ENCODE results near the gene MED13.
A peak's percentile ranks its signal among the peaks of the same experiment; 100 is the strongest.
"Not testable (repeated sequence)": the region's sequence is repeated elsewhere in the genome, so short reads cannot be mapped to it uniquely, and the experiment has no call there.

Gene MED13

GRCh38 chr17:61997664-61998063 lies 67.4 kb downstream of the MED13 start:
- no peak for DNase-seq (ENCODE audit: low read depth)

- no peak for DNase-seq (ENCODE audit: low read depth)
These were observed 68.0 kb downstream of the MED13 start for GRCh38 chr17:61996916-61997605.

DNA sequence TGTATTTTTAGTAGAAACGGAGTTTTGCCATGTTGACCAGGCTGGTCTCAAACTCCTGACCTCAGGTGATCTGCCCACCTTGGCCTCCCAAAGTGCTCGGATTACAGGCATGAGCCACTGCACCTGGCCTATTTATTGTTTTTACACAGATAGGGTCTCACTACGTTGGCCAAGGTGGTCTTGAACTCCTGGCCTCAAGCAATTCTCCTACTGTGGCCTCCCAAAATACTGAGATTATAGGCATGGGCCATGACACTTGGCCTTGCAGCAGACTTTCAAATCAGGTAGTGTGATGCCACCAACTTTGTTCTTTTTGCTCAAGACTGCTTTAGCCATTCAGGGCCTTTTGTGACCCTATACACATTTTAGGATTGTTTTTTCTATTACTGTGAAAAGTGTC lies 75.6 kb downstream of the MED13 start:
- no peak for DNase-seq (ENCODE audit: low read depth)

GRCh38 chr17:61986898-61987297 lies 78.2 kb downstream of the MED13 start:
- no peak for DNase-seq (ENCODE audit: low read depth)

GRCh38 chr17:61984821-61985220 lies 80.3 kb downstream of the MED13 start:
- no peak for DNase-seq (ENCODE audit: low read depth)

- DNase-seq (ENCODE audit: low read depth) = no peak
These were observed 83.8 kb downstream of the MED13 start for GRCh38 chr17:61981323-61981722.

GRCh38 chr17:61980535-61980934 lies 84.5 kb downstream of the MED13 start:
- no peak for DNase-seq (ENCODE audit: low read depth)

- no peak for DNase-seq (ENCODE audit: low read depth)
These were observed 91.0 kb downstream of the MED13 start for GRCh38 chr17:61974115-61974514.

- no peak for DNase-seq (ENCODE audit: low read depth)
These were observed 92.8 kb downstream of the MED13 start for GRCh38 chr17:61972311-61972710.

DNA sequence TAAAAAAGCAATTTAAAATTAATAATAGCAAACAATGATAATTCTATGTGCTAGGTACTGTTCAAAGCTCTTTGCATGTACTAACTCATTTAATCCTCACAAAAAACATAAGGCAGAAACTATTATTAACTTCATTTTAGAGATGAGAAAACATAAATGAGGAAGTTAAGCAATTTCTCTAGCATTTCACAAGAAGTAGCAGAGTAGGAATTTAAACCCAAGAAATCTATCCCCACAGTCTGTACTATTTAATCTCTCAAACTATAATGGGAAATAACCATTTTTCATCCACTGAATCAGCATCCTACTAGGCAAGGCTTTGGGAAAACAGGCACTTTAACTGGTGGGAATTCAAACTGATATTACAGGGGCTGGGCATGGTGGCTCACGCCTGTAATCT lies 95.0 kb downstream of the MED13 start:
- DNase-seq (ENCODE audit: low read depth) = no peak

DNA sequence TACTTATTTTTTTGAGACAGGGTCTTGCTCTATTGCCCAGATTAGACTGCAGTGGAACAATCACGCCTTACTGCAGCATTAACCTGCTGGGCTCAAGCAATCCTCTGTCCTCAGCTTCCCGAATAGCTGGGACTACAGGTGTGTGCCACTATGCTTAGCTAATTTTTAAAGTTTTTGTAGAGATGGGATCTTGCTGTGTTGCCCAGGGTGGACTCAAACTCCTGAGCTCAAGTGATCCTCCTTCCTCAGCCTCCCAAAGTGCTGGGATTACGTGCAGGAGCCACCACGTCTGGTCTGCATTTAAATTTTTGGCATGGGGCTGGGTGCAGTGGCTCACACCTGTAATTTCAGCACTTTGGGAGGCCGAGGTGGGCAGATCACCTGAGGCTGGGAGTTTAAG lies 96.3 kb downstream of the MED13 start:
- DNase-seq (ENCODE audit: low read depth) = no peak

GRCh38 chr17:61967729-61968128 lies 97.3 kb downstream of the MED13 start:
- no peak for DNase-seq (ENCODE audit: low read depth)

DNA sequence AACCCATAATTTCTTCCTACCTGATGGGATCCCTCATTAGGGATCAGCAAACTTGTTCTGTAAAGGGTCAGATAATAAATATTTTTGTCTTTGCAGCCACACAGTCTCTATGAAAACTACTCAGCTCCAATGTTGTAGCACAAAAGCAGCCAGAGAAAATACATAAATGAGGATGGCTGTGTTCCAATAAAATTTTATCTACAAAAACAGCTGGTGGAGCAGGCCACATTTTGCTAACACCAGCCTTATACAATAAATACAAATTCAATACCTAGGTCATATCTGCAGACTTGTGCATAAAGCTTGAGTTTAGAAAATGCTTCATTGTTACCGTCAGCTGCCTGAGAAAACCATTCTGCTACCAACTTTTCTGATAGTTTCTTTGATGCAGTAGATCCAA lies 98.9 kb downstream of the MED13 start:
- DNase-seq (ENCODE audit: low read depth) = no peak

- DNase-seq (ENCODE audit: low read depth) = no peak
These were observed 109.5 kb downstream of the MED13 start for GRCh38 chr17:61955619-61956018.

DNA sequence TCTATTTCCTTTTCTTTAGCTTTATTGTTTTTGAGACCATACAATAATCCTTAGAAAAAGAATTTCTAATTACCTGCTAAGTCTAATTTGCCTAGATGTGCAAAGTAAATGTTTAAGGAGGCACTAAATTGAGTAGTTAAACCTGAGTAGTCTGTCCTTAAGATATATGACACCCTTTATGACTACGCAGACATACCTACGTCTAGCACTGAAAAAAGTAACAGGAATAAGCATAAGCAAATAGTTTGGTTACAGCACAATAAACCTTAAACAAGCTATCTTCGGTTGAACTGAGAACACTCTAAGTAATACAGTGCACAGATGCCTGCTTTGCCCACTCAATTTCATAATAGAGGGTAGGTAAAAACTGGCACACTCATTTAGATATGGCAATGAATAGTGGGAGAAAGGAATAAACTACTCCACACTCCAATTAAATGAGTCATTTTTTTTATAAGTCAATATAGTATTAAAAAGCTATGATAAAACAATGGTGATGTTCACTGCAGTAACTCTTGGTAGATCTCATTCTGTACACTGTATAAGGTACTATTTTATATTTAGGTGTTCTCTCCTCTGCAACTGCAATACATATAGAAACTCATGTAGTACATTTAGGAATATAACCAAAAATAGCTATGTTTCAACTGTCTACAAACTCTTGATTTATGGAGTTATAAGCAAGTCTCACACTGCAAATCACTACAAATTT lies 117.6 kb downstream of the MED13 start:
- no peak for DNase-seq (ENCODE audit: low read depth)

DNA sequence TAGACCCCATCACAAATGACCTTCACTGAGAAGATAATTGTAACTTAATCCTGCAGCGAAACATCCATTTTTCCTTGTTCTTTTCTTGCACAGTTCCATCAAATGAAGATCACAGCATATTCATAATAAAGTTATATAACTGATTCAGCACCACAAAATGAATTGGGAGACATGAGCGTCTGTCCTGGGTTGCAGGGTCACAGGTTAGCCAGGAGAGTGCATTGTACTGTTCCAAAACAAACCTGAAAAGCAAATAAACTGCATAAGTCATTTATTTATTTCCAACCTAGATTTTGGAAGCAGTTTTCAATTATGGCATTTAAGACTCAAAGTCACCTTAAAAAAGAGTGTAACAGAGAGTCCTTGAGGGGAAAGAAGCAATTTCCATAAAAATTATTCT lies 118.7 kb downstream of the MED13 start:
- DNase-seq (ENCODE audit: low read depth) = no peak

GRCh38 chr17:61943117-61943516 lies 122.0 kb downstream of the MED13 start:
- no peak for DNase-seq (ENCODE audit: low read depth)

GRCh38 chr17:61942085-61942484 lies 123.0 kb downstream of the MED13 start:
- no peak for DNase-seq (ENCODE audit: low read depth)

GRCh38 chr17:61928101-61928436 lies 137.0 kb downstream of the MED13 start:
- DNase-seq (ENCODE audit: low read depth) = no peak

DNA sequence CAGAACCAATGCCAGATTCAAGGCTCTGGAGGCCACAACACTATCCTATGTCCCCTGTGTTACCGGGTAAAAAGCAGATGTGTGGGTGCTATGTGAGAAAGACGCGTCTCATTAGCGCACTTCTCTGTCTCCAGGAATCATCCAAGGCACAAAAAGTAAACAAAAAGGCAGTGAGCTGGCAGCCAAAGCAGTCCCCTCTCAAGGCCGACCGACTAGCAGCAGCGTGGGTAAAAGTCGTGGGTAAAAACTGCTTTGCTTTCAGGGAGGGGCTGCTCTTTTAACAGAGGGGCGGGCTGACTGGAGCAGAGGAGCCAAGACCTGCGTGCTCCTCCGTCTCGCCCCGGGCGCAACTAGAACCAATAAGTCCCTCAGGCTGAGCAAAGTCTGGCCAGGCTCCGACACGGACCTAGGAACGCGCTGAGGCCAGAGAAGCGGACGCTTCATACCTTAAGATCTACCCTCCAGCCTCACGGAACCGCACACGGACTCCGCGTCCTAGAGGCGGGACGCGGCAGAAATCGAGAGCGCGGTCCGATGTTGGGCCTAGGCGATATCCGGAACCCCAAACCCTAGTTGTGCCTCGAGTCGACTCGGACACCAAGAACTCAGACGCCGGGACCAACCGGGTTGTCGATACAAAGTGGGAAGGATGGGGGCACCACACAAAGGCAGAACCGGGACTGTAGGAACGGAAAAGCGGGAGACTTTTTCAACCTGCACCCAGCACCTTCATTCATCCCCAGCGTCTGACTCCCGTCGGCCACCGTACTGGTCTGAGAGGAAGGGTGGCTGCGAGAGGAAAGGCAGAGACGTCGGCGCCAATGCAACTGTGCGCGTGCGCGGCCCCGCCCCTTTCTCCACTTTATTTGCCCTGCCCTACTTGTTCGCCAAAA lies 137.6 kb downstream of the MED13 start, which contains the start of gene INTS2:
TSS of gene INTS2 (minus strand) at position 775 of the 893 bp plus-strand sequence. CDS start 1,338 bp downstream, outside the sequence.
- peak; percentile 96 for DNase-seq (ENCODE audit: low read depth)

GRCh38 chr17:61926826-61927207 lies 138.3 kb downstream of the MED13 start:
- no peak for DNase-seq (ENCODE audit: low read depth)

GRCh38 chr17:61915162-61915561 lies 149.9 kb downstream of the MED13 start:
- DNase-seq (ENCODE audit: low read depth) = not testable (repeated sequence)

Data from T follicular helper cell (primary cell).